BJ (cell line): ENCODE results near the gene PITPNM3. TPM values are rescaled to one million over a fixed set of nuclear protein-coding genes. Genes with fewer than 3 reads are reported as not detected.

Experiments
- CTCF ChIA-PET: fragments of 350-600 bp; formaldehyde crosslinking; extraction: SDS; loops from one replicate; lab custom pipeline; 2021; ENCODE audit warnings: antibody characterized with exemption, inconsistent platforms; lab: Yijun Ruan, JAX
- POLR2A ChIA-PET: fragments of 300-600 bp; sonication (Branson Sonifier 250); formaldehyde crosslinking; extraction: SDS; loops from one replicate; lab custom pipeline; 2021; ENCODE audit warnings: antibody characterized with exemption; lab: Charles Lee
- DNase-seq: peaks from one replicate; pipeline ENCODE4 v3.0.0-alpha.2; 2011; ENCODE audit warnings: low read depth
- H3K27me3 ChIP-seq: 2 replicates; pipeline ENCODE4 v1.6.0; 2011; ENCODE audit warnings: low read length; ENCODE audit not compliant: control insufficient read depth, insufficient read depth
- H3K36me3 ChIP-seq: 2 replicates; pipeline ENCODE4 v1.5.1; 2011; ENCODE audit warnings: low read length; ENCODE audit not compliant: control insufficient read depth, insufficient read depth
- H3K4me3 ChIP-seq: 2 replicates; pipeline ENCODE4 v1.5.1; 2011; ENCODE audit warnings: low read depth, mild to moderate bottlenecking, control low read depth, low read length
- CTCF ChIP-seq: IDR thresholded peaks from 2 replicates; pipeline ENCODE4 v1.5.1; 2011; ENCODE audit warnings: low read depth, mild to moderate bottlenecking, control low read depth, inconsistent platforms, low read length, moderate library complexity; ENCODE audit not compliant: insufficient read depth
- polyA plus RNA-seq: library from polyadenylated mRNA; depleted of rRNA; stranded (reverse); fragments of >200 nt; gene quantifications from 2 replicates; pipeline ENCODE4 v1.2.3, GENCODE V29; 2011

PITPNM3 gene
- polyA plus RNA-seq, 1 experiment = 0.64 TPM

GRCh38 chr17:6449307-6449706 lies 107.0 kb downstream of the PITPNM3 start:
- POLR2A ChIA-PET = no interaction called here
- H3K36me3 ChIP-seq = no peaks in the 10 kb centered on the region; the same call in 1 of the 2 replicates
- no peak for DNase-seq
- no peak for TF ChIP-seq CTCF
- no peak overlapping the region for H3K4me3 ChIP-seq
- H3K27me3 ChIP-seq = no peaks in the 10 kb centered on the region
- CTCF ChIA-PET = interaction anchor here (1.7 kb wide), 1 partner anchor 24 kb away, joined by 7 read pairs; no protein-coding TSS in a partner anchor

- H3K27me3 ChIP-seq = no peaks in the 10 kb centered on the region
- DNase-seq = no peak
- POLR2A ChIA-PET = interaction anchor here (0.7 kb wide), 1 partner anchor 194 kb away, joined by 5 read pairs; no protein-coding TSS in a partner anchor
- no peaks in the 10 kb centered on the region; the same call in 1 of the 2 replicates for H3K36me3 ChIP-seq
- H3K4me3 ChIP-seq = no peak overlapping the region
- CTCF ChIA-PET = interaction anchor here (0.9 to 1.3 kb wide), 3 partner anchors 13 to 24 kb away, joined by 3 to 8 read pairs (median 3); partner anchors contain the start of gene AIPL1
- no peak for TF ChIP-seq CTCF
Measured at GRCh38 chr17:6448473-6448872, 107.9 kb downstream of the PITPNM3 start.

- H3K27me3 ChIP-seq = no peaks in the 10 kb centered on the region
- DNase-seq = no peak
- no peak overlapping the region for H3K4me3 ChIP-seq
- H3K36me3 ChIP-seq = no peaks in the 10 kb centered on the region; the same call in 1 of the 2 replicates
- ChIA-PET CTCF (interaction anchor here (1.3 to 1.9 kb wide), 2 partner anchors 10 to 25 kb away, joined by 4 to 5 read pairs; no protein-coding TSS in a partner anchor), POLR2A (no interaction called here)
- no peak for TF ChIP-seq CTCF
Measured at GRCh38 chr17:6446516-6447100, 109.7 kb downstream of the PITPNM3 start.

- ChIA-PET CTCF (interaction anchor here (0.6 to 2.1 kb wide), 3 partner anchors 8 to 16 kb away, joined by 3 to 9 read pairs (median 5); partner anchors contain the start of gene AIPL1), POLR2A (interaction anchor here (0.5 kb wide), 1 partner anchor 502 kb away, joined by 38 read pairs; no protein-coding TSS in a partner anchor)
- DNase-seq = no peak
- TF ChIP-seq CTCF = no peak
- Histone ChIP-seq H3K27me3 (no peaks in the 10 kb centered on the region), H3K4me3 (peak overlapping the region; percentile 75), H3K36me3 (no peaks in the 10 kb centered on the region; the same call in 1 of the 2 replicates)
Measured at GRCh38 chr17:6444571-6445335, 111.6 kb downstream of the PITPNM3 start.
